Measurements from ENCODE around the gene DISP3.

The DISP3 gene

DNA sequence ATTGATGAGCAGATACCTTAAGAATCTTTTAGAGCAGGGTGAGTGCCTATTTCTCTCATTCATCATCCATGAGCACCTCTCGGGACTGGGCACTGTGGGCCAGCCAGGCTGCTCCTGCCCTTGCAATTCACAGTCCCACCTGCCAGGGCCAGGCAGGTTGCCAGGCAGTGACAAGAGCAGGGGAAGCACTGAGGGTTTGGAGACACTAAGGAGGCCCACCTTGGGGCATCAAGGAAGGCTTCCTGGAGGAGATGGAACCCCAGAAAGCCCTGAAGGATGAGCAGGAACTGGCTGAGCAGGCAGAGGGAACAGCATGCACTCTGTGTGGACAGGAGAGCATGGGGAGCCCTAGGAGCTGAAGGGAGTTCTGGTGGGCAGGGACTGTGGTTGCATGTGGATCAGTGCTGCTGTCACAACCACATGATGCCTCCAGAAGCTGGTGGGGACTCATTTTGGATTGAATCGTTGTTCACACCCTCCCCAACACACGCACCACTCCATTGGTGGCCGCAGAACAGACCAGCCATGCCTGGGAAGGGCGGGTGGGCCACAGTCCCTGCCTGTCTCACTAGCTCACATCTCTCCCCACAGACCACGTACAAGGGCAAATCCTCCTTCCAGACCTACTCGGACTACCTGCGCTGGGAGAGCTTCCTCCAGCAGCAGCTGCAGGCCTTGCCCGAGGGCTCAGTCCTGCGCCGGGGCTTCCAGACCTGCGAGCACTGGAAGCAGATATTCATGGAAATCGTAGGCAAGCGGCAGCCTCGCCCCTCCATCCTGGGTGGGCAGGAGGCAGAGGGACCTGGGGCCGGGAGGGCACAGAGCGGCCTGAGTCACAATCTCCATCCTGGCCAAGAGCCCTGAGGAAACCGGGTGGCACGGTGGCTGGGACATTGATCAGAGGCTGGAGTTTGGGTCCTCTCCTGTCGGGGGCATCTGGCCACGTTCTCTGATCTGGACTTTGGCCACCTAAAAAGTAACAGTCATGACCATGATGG is 55.1 kb downstream of the DISP3 start:
- Histone ChIP-seq H3K4me1 (ENCODE audit: insufficient read depth, low read length) (no peaks in the 10 kb centered on the region), H3K27me3 (ENCODE audit: insufficient read depth, low read length) (no peaks in the 10 kb centered on the region), H3K9me3 (ENCODE audit: low read length) (no peaks in the 10 kb centered on the region), H3K36me3 (ENCODE audit: insufficient read depth, low read length) (no peaks in the 10 kb centered on the region), H2AFZ (ENCODE audit: low read depth, low read length) (no peak overlapping the region), H3K4me3 (ENCODE audit: low read length) (no peak overlapping the region)

DNA sequence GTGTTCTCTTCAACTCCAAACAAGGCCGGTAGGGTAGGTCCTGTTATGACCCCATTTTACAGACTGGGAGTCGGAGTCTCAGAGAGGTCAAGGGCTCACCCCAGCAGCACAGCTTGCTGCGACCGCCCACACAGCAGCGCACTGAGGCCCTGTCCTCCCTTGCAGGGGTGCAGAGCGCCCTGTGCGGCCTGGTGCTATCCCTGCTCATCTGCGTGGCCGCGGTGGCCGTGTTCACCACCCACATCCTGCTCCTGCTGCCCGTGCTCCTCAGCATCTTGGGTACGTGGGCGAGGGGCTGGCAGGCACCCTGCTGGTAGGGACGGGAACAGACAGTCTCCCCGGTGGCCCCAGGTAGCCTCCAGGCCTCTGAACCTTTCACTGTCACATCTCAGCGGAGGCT is 55.9 kb downstream of the DISP3 start:
- Histone ChIP-seq H3K9me3 (ENCODE audit: low read length) (no peaks in the 10 kb centered on the region), H3K4me1 (ENCODE audit: insufficient read depth, low read length) (no peaks in the 10 kb centered on the region), H3K27me3 (ENCODE audit: insufficient read depth, low read length) (no peaks in the 10 kb centered on the region), H3K36me3 (ENCODE audit: insufficient read depth, low read length) (no peaks in the 10 kb centered on the region), H3K4me3 (ENCODE audit: low read length) (no peak overlapping the region), H2AFZ (ENCODE audit: low read depth, low read length) (no peak overlapping the region)

DNA sequence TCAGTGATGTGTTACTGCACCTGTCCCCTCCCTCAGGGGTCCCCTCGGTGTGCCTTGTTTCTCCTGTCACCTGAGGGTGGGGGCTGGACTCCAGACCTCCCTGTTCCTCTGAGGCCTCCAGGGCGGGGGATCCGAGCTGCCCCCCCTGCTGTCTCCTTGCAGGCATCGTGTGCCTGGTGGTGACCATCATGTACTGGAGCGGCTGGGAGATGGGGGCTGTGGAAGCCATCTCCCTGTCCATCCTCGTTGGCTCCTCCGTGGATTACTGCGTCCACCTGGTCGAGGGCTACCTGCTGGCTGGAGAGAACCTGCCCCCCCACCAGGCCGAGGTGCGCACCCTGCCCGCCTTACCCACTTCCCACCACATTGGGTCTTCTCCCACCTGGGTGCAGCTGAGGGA is 56.4 kb downstream of the DISP3 start:
- Histone ChIP-seq H3K4me3 (ENCODE audit: low read length) (no peak overlapping the region), H3K36me3 (ENCODE audit: insufficient read depth, low read length) (no peaks in the 10 kb centered on the region), H3K27me3 (ENCODE audit: insufficient read depth, low read length) (no peaks in the 10 kb centered on the region), H3K9me3 (ENCODE audit: low read length) (no peaks in the 10 kb centered on the region), H3K4me1 (ENCODE audit: insufficient read depth, low read length) (no peaks in the 10 kb centered on the region), H2AFZ (ENCODE audit: low read depth, low read length) (no peak overlapping the region)

DNA sequence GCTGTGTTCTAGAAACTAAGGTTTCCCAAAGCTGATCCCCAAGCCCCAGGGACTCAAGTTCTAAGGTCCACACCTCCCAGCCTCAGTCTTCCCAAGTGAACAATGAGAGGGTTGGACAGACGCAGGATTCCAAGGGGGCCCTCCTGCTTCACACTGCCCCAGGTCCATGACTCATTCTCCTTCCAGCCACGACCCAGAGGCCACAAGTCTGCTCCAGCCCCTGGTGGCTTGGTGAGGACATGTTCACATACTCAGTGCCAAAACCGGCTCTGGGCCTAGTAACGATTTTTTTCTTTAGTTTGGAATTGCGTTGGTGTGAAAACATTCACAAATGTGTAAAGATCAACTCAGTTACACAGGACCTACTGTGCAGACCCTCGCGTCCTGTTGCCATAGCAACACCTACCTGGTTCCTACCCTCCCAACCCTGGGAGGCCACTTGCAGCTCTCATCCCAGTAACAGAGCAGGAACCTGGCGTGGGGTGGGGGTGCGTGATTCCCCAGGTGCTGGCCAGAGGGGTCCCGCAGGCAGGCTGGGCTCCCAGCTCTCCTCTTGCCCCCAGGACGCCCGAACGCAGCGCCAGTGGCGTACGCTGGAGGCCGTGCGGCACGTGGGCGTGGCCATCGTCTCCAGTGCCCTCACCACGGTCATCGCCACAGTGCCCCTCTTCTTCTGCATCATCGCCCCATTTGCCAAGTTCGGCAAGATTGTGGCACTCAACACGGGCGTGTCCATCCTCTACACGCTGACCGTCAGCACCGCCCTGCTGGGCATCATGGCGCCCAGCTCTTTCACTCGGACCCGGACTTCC is 57.0 kb downstream of the DISP3 start:
- no peaks in the 10 kb centered on the region for H3K9me3 ChIP-seq (ENCODE audit: low read length)
- no peaks in the 10 kb centered on the region for H3K36me3 ChIP-seq (ENCODE audit: insufficient read depth, low read length)
- H3K27me3 ChIP-seq (ENCODE audit: insufficient read depth, low read length): no peaks in the 10 kb centered on the region
- no peaks in the 10 kb centered on the region for H3K4me1 ChIP-seq (ENCODE audit: insufficient read depth, low read length)
- no peak overlapping the region for H3K4me3 ChIP-seq (ENCODE audit: low read length)
- H2AFZ ChIP-seq (ENCODE audit: low read depth, low read length): no peak overlapping the region

DNA sequence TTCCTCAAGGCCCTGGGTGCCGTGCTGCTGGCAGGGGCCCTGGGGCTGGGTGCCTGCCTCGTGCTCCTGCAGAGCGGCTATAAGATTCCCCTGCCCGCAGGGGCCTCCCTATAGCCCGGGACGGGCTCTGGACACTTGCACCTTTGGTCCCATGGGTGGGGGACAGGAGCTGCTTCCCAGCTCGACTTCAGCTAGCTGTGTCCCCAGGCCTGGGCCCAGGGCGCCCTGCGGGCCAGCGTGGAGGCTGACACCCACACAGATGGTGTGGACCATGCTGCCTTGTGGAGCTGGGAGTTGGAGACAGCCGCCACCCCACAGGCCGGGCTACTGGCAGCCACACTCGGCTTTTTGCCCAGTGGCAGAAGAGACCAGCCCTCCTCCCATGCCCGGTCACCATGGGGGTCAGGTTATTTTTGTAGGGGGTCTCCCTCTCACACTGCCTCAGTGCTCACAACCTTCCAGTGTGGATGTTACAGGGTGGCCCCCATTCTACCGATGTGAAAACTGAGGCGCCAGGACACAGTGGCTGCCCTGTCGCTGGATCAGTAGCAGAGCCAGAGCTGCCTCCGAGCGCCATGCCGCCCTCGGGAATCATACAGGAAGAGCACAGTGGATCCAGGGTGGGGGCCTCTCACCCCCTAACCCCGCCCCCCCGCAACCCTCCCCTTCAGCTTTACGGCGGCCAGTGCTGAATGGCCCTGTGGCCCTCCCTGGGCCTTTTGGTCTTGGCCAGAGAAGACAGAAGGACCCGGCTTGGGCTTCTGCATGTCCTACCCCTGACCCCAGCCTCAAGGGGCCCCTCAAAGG is 57.8 kb downstream of the DISP3 start:
- Histone ChIP-seq H3K27me3 (ENCODE audit: insufficient read depth, low read length) (peaks cover 4% of the 10 kb centered on the region), H3K4me1 (ENCODE audit: insufficient read depth, low read length) (no peaks in the 10 kb centered on the region), H3K4me3 (ENCODE audit: low read length) (no peak overlapping the region), H3K9me3 (ENCODE audit: low read length) (no peaks in the 10 kb centered on the region), H2AFZ (ENCODE audit: low read depth, low read length) (no peak overlapping the region), H3K36me3 (ENCODE audit: insufficient read depth, low read length) (no peaks in the 10 kb centered on the region)

DNA sequence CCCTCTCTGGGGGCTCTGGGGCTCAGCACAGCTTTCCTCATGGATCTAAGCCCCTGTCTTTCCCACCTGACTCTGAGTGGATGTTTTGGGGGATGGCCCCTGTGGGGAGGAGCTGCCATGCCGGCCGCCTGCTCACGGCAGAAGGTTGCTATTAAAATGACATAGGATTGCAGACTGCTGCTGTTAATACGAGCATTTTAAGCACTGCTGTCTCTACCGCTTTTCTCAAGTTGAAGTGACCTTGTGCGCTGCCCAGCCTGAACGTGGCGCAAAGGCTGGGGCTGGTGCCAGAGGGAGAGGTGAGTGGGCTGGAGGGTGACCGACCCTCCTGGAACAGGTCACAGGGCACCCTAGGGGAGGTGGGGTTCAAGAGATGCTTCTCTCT is 58.4 kb downstream of the DISP3 start:
- H2AFZ ChIP-seq (ENCODE audit: low read depth, low read length): no peak overlapping the region
- H3K36me3 ChIP-seq (ENCODE audit: insufficient read depth, low read length): no peaks in the 10 kb centered on the region

DNA sequence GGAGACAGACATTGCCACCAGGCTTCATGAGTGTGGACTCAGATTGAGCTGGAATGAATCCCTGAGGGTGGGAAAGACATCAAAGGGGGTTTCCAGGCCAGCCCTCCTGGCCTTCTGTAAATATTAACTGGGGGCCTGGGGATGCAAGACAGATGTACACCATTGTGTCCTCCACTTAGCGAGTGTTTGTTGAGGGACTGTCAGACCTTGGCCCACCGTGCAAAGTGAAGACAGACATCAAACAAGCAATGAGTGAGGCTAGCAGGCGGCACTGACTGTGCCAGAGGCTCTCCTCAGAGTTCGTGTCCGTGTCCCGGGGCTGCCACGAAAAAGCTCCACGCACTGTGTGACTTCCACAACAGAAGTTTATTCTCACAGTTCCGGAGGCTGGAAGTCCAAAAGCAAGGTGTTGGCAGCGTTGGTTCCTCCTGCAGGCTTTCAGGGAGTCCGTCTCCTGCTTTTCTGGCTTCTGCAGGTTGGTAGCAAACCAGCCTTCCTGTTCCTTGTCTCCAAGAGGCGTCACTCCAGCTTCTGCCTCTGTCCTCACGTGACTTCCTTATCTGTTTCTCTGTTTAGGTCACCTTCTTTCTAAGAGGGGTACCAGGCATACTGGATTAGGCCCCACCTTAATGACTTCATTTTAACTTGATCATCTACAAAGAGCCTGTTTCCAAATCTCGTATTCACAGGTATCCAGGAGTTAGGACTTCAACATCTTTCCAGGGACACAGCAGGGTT is 59.1 kb downstream of the DISP3 start:
- Histone ChIP-seq H2AFZ (ENCODE audit: low read depth, low read length) (no peak overlapping the region), H3K36me3 (ENCODE audit: insufficient read depth, low read length) (no peaks in the 10 kb centered on the region), H3K9me3 (ENCODE audit: low read length) (no peaks in the 10 kb centered on the region), H3K4me1 (ENCODE audit: insufficient read depth, low read length) (no peaks in the 10 kb centered on the region), H3K4me3 (ENCODE audit: low read length) (no peak overlapping the region), H3K27me3 (ENCODE audit: insufficient read depth, low read length) (peaks cover 5% of the 10 kb centered on the region)

More for the DNA sequence above, 58.4 kb downstream of the DISP3 start:
- H3K4me3 ChIP-seq (ENCODE audit: low read length): no peak overlapping the region
- no peaks in the 10 kb centered on the region for H3K4me1 ChIP-seq (ENCODE audit: insufficient read depth, low read length)
- H3K27me3 ChIP-seq (ENCODE audit: insufficient read depth, low read length): peaks cover 5% of the 10 kb centered on the region
- no peaks in the 10 kb centered on the region for H3K9me3 ChIP-seq (ENCODE audit: low read length)

DNA sequence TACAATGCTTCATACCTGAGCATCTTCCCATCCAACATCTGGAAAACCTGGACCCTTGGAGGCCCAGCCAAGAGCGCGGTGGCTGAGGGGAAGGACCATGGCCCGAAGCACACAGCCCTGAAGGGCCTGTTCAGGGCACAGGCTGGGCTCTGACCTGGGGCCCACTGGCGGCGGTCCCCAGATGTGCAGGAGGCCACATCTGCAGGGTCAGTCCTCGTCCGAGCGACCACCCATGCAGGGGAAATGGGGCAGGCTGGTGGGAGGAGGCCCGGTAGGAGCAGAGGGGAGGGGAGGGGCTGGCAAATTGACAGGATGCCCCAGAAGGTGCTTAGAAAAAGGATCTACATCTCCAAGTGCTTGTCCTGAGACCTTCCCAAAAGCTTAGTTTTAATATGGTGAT is 59.9 kb downstream of the DISP3 start:
- peaks cover 5% of the 10 kb centered on the region for H3K27me3 ChIP-seq (ENCODE audit: insufficient read depth, low read length)
- H3K4me3 ChIP-seq (ENCODE audit: low read length): no peak overlapping the region
- no peaks in the 10 kb centered on the region for H3K36me3 ChIP-seq (ENCODE audit: insufficient read depth, low read length)
- H2AFZ ChIP-seq (ENCODE audit: low read depth, low read length): no peak overlapping the region
- H3K4me1 ChIP-seq (ENCODE audit: insufficient read depth, low read length): no peaks in the 10 kb centered on the region
- H3K9me3 ChIP-seq (ENCODE audit: low read length): no peaks in the 10 kb centered on the region

DNA sequence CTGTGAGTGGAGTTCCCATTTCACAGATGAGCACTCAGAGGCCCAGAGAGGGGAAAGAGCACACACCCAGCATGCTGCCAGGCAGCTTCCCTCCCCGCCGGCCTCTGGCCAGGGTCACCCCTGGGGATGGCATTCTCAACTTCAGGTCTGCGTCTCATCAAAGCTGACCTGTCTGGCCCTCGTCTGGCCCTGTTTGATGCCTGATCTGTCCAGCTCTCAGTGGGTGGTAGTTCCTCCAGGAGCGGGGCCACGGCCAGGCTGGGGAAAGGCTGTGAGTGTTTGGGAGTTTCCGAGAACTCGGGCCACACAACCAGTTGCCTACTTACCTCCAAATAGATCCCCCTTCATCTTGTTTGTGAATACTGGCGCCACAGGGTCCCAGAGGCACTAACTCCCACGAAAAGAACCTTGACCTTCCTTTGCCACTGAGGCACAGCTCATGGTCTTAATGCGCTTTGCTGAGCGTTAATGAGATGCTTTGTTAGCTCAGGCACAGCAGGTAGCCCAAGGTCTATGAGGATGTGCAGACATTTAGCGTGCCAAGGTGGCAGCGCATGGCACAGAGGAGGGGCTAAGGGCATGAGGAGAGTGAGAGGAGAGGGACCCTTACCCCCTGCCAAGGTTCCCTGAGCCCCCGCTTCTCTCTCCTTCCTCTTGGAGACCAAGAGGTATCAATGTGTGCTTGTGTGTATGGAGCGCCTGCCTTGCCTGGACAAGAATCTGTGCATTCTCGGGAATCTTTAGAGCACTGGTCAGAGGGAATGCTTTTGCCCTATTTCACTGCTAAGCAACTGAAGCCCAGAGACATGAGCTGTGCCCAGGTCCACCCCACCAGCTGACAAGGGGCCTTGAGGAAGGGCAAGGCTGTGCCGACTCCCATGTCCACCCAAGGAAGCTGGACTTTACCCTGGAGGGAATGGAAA is 61.2 kb downstream of the DISP3 start:
- Histone ChIP-seq H3K4me3 (ENCODE audit: low read length) (no peak overlapping the region), H3K27me3 (ENCODE audit: insufficient read depth, low read length) (peaks cover 10% of the 10 kb centered on the region), H3K4me1 (ENCODE audit: insufficient read depth, low read length) (no peaks in the 10 kb centered on the region), H3K9me3 (ENCODE audit: low read length) (no peaks in the 10 kb centered on the region), H3K36me3 (ENCODE audit: insufficient read depth, low read length) (no peaks in the 10 kb centered on the region), H2AFZ (ENCODE audit: low read depth, low read length) (no peak overlapping the region)

DNA sequence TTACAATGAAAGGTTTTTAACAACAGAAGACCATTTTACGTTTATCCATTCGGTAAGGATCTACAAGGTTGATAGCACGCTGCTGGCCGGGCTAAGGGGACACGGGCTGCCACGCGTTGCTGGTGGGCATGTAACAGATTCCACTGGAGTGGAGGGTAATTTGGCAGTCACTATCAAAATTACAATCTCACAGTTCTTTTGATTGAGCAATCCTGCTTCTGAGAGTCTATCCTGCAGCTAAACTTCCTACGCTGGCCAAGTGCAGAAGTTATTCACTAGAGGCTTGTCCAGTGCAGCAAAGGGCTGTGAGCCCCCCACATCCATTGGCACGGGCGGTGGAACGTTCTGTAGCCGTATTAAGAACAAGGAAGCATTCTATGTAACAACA is 61.8 kb downstream of the DISP3 start:
- Histone ChIP-seq H3K27me3 (ENCODE audit: insufficient read depth, low read length) (peaks cover 11% of the 10 kb centered on the region), H3K9me3 (ENCODE audit: low read length) (no peaks in the 10 kb centered on the region), H3K4me1 (ENCODE audit: insufficient read depth, low read length) (no peaks in the 10 kb centered on the region), H3K36me3 (ENCODE audit: insufficient read depth, low read length) (no peaks in the 10 kb centered on the region), H2AFZ (ENCODE audit: low read depth, low read length) (no peak overlapping the region), H3K4me3 (ENCODE audit: low read length) (no peak overlapping the region)

DNA sequence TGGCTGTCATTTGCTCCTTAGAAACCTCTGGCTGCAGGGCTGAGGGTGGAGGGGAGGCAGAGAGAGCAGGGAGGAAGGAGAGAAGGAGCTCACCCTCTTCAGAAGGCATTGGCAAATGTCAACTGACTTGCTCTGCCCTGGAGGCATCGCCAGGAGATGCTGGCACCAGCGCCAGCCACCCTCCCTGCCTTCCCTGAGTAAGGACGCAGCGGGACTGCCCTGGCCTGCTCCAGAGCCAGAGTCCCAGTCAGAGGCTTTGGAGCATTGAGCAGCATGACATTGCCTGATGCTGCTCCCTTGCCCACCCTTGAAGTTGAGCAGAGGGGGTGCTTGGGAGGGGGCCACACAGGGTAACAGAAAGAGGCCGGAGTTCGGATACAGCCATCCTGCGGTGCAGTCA is 62.3 kb downstream of the DISP3 start:
- peaks cover 11% of the 10 kb centered on the region for H3K27me3 ChIP-seq (ENCODE audit: insufficient read depth, low read length)
- no peak overlapping the region for H2AFZ ChIP-seq (ENCODE audit: low read depth, low read length)
- no peaks in the 10 kb centered on the region for H3K4me1 ChIP-seq (ENCODE audit: insufficient read depth, low read length)
- no peaks in the 10 kb centered on the region for H3K9me3 ChIP-seq (ENCODE audit: low read length)
- no peaks in the 10 kb centered on the region for H3K36me3 ChIP-seq (ENCODE audit: insufficient read depth, low read length)
- no peak overlapping the region for H3K4me3 ChIP-seq (ENCODE audit: low read length)

Measured in neuron (in vitro differentiated cells).